Measurements from ENCODE around the gene SELENON.

GRCh38 chr1:25837262-25837875, 37.4 kb downstream of the SELENON start:
- TF ChIP-seq, protein P1, sequence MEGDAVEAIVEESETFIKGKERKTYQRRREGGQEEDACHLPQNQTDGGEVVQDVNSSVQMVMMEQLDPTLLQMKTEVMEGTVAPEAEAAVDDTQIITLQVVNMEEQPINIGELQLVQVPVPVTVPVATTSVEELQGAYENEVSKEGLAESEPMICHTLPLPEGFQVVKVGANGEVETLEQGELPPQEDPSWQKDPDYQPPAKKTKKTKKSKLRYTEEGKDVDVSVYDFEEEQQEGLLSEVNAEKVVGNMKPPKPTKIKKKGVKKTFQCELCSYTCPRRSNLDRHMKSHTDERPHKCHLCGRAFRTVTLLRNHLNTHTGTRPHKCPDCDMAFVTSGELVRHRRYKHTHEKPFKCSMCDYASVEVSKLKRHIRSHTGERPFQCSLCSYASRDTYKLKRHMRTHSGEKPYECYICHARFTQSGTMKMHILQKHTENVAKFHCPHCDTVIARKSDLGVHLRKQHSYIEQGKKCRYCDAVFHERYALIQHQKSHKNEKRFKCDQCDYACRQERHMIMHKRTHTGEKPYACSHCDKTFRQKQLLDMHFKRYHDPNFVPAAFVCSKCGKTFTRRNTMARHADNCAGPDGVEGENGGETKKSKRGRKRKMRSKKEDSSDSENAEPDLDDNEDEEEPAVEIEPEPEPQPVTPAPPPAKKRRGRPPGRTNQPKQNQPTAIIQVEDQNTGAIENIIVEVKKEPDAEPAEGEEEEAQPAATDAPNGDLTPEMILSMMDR (IDR thresholded peaks at IDR 0.05 in 8 of 11, conservative IDR thresholded peaks at IDR 0.05 in 3 of 11), result peak in 3 of 11 experiments; percentile 17 to 31 (median 21)
- TF ChIP-seq POLR2A (IDR thresholded peaks at IDR 0.05) (no peak), POLR2AphosphoS5 (IDR thresholded peaks at IDR 0.05) (no peak)
